Measurements from ENCODE around the gene LSM4.

GRCh38 chr19:18291019-18291524 is 31.8 kb downstream of the LSM4 start:
- TF ChIP-seq, protein P1, sequence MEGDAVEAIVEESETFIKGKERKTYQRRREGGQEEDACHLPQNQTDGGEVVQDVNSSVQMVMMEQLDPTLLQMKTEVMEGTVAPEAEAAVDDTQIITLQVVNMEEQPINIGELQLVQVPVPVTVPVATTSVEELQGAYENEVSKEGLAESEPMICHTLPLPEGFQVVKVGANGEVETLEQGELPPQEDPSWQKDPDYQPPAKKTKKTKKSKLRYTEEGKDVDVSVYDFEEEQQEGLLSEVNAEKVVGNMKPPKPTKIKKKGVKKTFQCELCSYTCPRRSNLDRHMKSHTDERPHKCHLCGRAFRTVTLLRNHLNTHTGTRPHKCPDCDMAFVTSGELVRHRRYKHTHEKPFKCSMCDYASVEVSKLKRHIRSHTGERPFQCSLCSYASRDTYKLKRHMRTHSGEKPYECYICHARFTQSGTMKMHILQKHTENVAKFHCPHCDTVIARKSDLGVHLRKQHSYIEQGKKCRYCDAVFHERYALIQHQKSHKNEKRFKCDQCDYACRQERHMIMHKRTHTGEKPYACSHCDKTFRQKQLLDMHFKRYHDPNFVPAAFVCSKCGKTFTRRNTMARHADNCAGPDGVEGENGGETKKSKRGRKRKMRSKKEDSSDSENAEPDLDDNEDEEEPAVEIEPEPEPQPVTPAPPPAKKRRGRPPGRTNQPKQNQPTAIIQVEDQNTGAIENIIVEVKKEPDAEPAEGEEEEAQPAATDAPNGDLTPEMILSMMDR (IDR thresholded peaks at IDR 0.05), result peak in 1 of 3 donors; percentile 14
- TF ChIP-seq POLR2A (IDR thresholded peaks at IDR 0.05), result no peak
- TF ChIP-seq EP300 (IDR thresholded peaks at IDR 0.05), result no peak

Data from ovary (tissue), 3 donors.